DOHH2 (cell line): ENCODE measurements around the gene TBC1D2B.

Experiments used
- CTCF ChIP-seq: fragments of 200-600 bp; sonication (generic); IDR thresholded peaks from one replicate; pipeline ENCODE4 v1.5.1; 2014; ENCODE audit warnings: antibody characterized with exemption, mild to moderate bottlenecking, low read depth, low read length; ENCODE audit not compliant: poor library complexity, severe bottlenecking
- EZH2phosphoT487 ChIP-seq: fragments of 200-600 bp; sonication (generic); IDR thresholded peaks from 2 replicates; pipeline ENCODE4 v1.6.1; 2017; ENCODE audit warnings: borderline replicate concordance, mild to moderate bottlenecking, antibody characterized with exemption, low read length, moderate library complexity, mixed read lengths

- TF ChIP-seq CTCF (no peak), EZH2phosphoT487 (no peak)
Measured at GRCh38 chr15:78012643-78013077, 64.9 kb downstream of the TBC1D2B start.
